Activated CD8-positive, alpha-beta memory T cell treated with anti-CD3 and anti-CD28 coated beads for 1 hour (primary cell): Measurements from ENCODE around the gene POLR2J2.
"Not testable (repeated sequence)": the region's sequence is repeated elsewhere in the genome, so short reads cannot be mapped to it uniquely, and the experiment has no call there.

ENCODE experiments used
- DNase-seq, 2 donors: peaks; one replicate each; pipeline ENCODE4 v3.0.0-alpha.2; 2020; ENCODE audit warnings: low read depth in 1 of 2; ENCODE audit errors: extremely low read depth in 1 of 2

POLR2J2 gene

GRCh38 chr7:102671166-102671955 lies at the start of gene POLR2J2:
POLR2J2 (minus strand) TSS chr7:102671663; CDS start chr7:102671601, 62 bp downstream.
- not testable (repeated sequence) for DNase-seq

GRCh38 chr7:102718491-102718890 lies 47.0 kb upstream of the POLR2J2 start:
- DNase-seq, result not testable (repeated sequence)

DNA sequence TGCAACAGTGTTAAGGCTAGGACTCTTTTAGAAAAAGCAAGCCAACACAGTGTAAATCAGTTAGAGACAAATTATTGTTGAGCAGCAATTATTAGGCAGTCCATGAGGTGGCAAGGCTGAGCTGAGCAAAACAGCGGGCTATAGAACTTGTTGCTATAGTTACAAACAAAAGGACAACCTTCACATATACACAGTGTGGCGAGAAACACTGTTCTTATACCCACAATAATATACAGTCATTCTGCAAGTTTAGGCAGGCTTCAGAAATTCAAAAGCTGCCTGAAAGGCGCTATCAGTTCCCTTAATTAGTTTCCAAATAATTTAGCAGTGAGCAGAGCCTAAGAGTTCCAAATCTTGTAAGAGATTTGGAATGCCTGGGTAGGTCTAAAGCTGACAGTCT lies 44.3 kb upstream of the POLR2J2 start:
- DNase-seq, result not testable (repeated sequence)

DNA sequence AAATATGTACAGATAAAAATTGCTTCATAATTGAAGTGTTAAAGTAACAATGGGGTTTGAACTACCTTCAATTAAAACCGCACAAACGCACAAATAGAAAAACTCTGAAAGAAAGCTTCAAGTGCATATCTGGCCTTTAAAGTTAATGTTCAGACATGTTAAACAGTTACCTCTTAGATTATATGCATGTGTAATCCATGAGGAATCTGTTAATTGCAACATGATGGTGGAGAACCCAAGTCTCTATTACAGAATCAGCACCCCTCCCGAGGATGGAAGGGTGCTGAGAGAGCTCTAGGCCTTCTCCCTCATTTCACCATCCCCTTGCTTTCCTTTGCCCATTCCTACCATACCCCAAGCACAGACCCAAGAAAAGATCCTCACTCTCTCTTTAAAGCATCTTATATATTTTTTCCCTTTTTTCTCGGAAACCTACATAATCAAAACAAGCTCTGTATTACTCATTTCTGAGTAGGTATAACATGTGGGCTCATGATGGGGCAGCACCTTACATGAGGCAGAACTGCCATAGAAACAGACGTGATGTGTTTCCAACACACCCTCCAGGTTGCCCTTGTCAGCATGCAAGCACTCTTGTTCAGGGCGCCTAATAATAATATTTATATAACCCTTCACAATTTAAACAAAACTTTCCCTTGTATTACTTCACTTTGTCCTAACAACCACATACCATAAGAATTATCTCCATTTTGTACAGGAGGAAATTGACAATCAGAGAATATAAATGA lies 43.5 kb upstream of the POLR2J2 start:
- not testable (repeated sequence) for DNase-seq

DNA sequence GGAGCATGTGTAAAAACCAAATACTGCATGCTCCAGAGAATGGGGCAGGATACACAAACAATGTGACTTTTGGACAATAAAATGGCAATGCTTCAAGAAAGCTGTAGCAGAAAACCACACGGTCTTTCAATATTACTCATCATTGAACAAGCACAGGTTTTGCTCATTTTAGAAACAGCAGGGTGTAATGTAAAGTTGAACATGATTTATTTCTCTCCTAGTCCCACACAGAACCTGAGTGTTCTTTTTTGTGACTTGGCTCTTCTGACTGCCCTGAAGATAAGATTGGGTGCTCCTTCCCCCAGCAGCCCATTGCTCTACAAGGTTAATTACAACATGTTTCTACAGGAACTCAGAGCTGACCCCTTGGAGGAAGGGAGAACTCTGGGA lies 42.2 kb upstream of the POLR2J2 start:
- DNase-seq, result not testable (repeated sequence)

DNA sequence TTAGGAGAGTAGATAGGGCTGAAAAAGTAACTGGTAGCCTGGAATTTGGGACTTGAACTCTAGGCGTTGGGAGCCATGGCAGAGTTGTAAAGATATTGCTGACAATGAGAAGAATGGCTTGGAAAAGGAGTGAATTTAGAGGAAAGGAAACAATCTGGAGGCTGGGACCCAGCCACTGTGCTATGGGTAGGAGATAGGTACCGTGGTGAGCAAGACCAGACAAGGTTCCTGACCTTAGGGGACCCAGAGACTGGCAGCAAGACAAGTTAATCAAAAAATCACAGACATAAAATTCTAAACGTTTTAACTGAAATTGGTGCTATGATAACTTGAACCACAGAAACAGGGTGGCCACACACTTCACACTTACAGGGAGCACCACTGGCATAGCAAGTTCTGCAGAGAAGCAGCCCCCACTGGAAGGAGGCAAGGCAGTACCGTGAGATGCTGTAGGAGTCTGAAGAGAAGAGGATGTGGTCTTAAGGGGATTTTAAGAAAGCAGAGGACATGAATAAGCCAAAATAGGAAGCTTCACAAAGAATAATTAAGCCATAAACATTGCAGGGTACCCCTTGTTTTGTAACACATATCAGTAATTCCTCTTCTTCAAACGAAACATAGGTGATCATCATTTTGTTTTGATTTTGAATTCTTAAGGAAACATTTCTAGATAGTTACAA lies 41.7 kb upstream of the POLR2J2 start:
- not testable (repeated sequence) for DNase-seq

GRCh38 chr7:102698962-102699750 lies 27.7 kb upstream of the POLR2J2 start:
- not testable (repeated sequence) for DNase-seq

- DNase-seq, result not testable (repeated sequence)
Observed at GRCh38 chr7:102697642-102698512, 26.4 kb upstream of the POLR2J2 start.

- not testable (repeated sequence) for DNase-seq
Observed at GRCh38 chr7:102696009-102696408, 24.5 kb upstream of the POLR2J2 start.

GRCh38 chr7:102695033-102695552 lies 23.6 kb upstream of the POLR2J2 start:
- DNase-seq, result not testable (repeated sequence)

GRCh38 chr7:102694008-102694407 lies 22.5 kb upstream of the POLR2J2 start:
- not testable (repeated sequence) for DNase-seq

GRCh38 chr7:102690602-102691001 lies 19.1 kb upstream of the POLR2J2 start:
- not testable (repeated sequence) for DNase-seq

DNA sequence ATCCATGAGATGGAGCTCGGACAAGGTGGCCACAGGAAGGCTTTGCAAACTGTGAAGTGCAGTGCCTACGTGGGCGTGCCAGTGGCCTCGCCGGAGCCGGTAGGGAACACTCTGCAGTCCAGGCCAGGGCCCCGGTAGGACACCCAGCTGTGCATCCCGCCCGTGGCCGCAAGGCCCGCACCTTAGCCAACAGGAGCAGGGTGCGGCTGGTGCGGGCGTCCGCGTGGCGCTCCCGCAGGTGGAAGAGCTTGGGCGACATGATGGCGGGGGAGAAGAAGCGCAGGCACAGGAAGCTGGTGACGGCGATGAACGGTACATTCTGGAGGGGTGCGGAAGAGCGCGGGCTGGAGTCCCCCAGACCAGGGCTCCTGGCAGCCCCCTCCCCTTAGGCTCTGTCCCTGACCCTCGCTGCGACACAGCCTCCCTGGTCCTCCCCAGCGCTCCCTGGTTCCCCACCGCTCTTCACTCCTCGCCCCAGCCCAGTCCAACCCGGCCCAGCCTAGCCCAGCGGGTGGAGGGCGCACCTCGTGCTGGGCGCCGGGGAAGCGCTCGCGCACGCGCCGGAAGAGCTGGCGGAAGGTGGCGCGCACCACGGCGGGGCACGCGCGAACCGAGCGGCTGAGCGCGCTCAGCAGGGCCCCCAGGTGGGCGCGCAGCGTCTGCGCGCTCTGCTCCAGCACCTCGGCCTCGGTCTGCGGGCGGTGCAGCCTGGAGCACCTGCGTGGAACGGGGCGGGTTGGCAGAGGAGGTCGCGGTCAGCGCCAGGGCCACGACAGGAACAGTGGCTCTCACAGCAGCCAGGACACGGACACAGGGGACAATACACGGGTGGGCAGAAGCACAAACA lies 18.2 kb upstream of the POLR2J2 start:
- not testable (repeated sequence) for DNase-seq

GRCh38 chr7:102688299-102689036 lies 17.0 kb upstream of the POLR2J2 start:
- not testable (repeated sequence) for DNase-seq

- not testable (repeated sequence) for DNase-seq
Observed at GRCh38 chr7:102682560-102682959, 11.1 kb upstream of the POLR2J2 start.

- DNase-seq, result not testable (repeated sequence)
Observed at GRCh38 chr7:102680780-102681179, 9.3 kb upstream of the POLR2J2 start.

- DNase-seq, result not testable (repeated sequence)
Observed at GRCh38 chr7:102675545-102675944, 4.1 kb upstream of the POLR2J2 start.
